Measurements from ENCODE around the gene TMPRSS5.
"Not testable (repeated sequence)": the region's sequence is repeated elsewhere in the genome, so short reads cannot be mapped to it uniquely, and the experiment has no call there.

The TMPRSS5 gene

DNA sequence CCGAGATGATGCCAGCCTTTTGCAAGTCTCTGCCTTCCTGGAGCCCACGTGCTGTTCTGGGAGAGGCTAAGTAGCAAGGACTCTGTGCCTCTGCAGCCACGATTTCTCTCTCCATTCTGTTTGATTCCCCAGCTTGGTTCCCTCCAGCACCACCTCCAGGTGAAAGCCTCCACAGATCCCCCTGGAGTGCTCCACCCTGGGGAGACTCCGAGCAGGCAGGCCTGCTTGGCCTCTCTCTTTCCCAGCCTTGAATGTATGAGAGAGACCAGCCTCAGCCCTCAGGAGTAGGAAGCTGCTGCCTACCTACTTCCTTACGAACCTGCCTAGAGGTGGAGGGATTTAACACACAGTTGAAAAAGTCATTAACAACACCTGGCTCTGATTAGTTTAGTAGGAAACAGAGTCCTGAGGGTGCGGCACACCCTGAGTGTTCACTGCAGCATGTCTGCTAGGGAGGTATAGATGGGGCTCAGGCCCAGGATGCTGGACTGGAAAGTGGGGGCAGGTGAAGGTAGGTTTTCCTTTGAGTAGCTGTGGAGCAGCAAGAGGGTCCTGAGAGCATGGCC lies 22.5 kb downstream of the TMPRSS5 start:
- H3K36me3 Mint-ChIP-seq: no peaks in the 10 kb centered on the region
- no peak overlapping the region for H3K4me3 Mint-ChIP-seq
- no peaks in the 10 kb centered on the region for H3K4me1 Mint-ChIP-seq
- H3K9me3 Mint-ChIP-seq: no peaks in the 10 kb centered on the region
- no peak overlapping the region for H3K27ac Mint-ChIP-seq
- peaks cover 1% of the 10 kb centered on the region for H3K27me3 Mint-ChIP-seq

DNA sequence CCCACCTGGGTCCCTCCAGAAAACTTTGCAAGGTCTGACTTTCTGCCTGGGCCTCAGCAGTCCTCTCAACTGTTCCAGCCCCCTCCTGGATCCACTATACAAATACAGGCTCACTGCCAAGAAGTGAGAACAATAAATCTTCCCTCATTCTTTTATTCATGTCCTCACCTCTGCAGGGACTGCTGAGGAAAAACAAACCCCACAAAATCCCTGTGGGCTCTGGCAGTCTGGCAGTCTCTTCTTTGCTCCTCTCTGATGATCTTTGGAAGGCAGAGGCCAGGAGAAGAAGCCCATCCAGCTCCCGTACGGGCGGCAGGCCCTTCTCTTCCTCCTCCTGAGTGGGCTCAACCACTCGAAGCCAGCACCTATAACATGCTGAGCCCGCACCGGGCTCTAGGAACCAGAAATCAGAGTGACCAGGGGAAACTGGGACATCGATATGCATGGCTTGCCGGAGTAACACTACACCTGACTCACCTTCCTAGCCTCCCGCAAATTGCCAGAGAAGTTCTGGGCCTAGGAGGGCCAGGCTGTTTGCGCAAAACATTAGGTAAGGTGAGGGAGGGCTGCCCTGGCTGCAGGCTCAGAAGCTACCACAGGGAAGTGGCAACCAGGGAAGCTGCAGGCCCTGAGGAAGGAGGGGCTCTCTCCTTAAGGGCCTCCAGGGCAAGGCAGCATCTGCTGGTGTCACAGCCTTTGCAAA lies 24.2 kb downstream of the TMPRSS5 start:
- Mint-ChIP-seq H3K4me3 (no peak overlapping the region), H3K9me3 (no peaks in the 10 kb centered on the region), H3K36me3 (no peaks in the 10 kb centered on the region), H3K27ac (no peak overlapping the region), H3K27me3 (peaks cover 1% of the 10 kb centered on the region), H3K4me1 (no peaks in the 10 kb centered on the region)

DNA sequence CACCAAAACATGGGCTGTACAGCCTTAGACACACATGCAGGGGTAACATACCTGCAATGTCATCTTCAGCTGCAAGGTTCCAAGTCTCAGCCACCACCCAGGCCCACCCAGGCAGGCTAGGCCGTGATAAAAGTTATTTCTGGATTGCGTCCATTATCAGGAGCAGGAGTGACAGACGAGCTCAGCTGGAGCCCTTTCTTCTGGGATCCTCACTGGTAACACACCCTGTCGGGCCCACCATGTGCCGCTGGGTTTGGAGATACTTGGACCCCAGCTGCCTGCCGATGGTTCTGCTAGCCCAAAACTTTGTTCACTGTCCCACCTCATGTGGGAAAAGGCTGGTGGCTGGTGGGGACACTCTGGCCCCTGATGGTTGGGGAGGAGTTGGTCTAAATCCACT lies 24.8 kb downstream of the TMPRSS5 start:
- Mint-ChIP-seq H3K4me3 (no peak overlapping the region), H3K27me3 (peaks cover 1% of the 10 kb centered on the region), H3K4me1 (no peaks in the 10 kb centered on the region), H3K27ac (no peak overlapping the region), H3K36me3 (no peaks in the 10 kb centered on the region), H3K9me3 (no peaks in the 10 kb centered on the region)

DNA sequence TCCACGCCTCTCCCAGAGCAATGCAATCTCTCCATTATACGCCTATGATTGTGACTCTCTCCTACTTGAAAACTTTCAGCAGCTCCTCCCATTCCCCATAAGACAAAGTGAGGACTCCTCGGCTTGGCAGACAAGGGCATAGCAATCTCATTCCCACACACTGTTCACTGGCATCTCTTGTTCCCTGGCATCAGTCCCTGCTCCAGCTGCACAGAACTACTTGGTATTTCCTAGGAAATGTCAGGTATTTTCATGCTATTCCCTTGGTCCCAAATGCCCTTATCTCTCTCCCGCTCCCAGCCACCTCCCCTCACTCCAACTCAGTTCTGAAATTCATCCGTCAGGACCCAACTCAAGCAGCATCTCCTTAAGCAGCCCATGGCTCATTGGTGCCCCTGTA lies 28.4 kb downstream of the TMPRSS5 start:
- Mint-ChIP-seq H3K27me3 (peaks cover 1% of the 10 kb centered on the region), H3K27ac (no peak overlapping the region), H3K4me1 (no peaks in the 10 kb centered on the region), H3K4me3 (no peak overlapping the region), H3K9me3 (no peaks in the 10 kb centered on the region), H3K36me3 (no peaks in the 10 kb centered on the region)

DNA sequence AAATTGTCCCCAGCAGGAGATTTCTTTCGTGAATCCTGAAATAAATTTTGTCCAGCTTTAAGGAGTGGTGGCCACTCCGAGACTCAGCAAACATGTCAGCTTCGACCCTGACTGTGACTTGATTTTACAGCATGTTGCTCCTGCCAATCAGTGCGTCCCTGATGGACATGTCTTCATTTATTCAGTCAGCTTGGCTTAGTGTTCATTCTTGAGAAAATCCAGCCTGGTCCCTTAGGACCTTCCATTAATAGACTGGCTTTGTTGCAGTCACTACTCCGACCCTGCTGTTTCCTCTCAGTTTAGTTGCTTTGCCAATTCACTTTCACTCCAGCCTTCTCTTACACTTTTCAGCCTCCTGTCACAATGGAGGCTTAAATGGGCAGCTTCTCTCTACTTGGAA lies 30.5 kb downstream of the TMPRSS5 start:
- Mint-ChIP-seq H3K27ac (no peak overlapping the region), H3K36me3 (no peaks in the 10 kb centered on the region), H3K9me3 (no peaks in the 10 kb centered on the region), H3K4me1 (no peaks in the 10 kb centered on the region), H3K27me3 (no peaks in the 10 kb centered on the region), H3K4me3 (no peak overlapping the region)

DNA sequence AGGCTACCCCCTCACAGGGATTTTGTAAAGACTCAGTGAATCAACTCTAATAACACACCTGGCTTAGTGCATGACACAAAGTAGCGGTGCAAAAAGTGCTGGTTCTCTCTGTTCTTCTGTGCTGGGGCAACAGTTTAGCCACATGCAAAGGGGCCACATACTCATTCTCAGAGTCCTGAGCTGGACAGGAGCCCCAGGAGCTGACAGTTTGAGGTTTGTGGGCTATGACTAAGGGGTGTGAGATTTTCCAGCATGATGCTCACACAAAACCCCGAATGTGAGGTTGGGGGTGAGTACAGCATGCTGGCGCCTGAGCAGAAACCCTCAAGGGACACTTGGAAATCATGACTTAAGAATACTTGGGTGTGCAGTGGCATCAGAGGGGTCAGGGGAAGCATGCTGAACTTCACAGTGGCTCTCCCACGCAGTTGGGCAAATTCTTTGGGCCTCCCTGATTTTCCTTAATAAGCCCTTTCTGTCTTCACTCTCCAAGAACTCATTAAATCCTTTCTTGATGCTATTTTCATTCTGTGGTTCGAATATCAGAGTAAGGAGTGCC lies 31.0 kb downstream of the TMPRSS5 start:
- Mint-ChIP-seq H3K27me3 (no peaks in the 10 kb centered on the region), H3K4me1 (no peaks in the 10 kb centered on the region), H3K27ac (no peak overlapping the region), H3K36me3 (no peaks in the 10 kb centered on the region), H3K9me3 (no peaks in the 10 kb centered on the region), H3K4me3 (no peak overlapping the region)

DNA sequence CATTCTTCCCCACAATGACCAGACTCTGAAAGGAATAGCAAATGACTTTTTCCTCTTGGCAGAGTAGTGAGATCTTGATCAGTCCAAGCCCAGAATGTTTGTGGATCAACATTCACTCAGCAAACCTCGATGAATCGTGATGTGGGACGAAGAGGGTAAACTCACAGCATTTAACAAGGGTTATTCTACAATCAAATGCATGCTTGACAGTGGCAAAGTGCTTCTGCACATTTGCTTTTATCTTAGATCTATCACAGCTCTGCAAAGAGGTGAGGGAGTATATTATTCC lies 31.8 kb downstream of the TMPRSS5 start:
- Mint-ChIP-seq H3K4me1 (no peaks in the 10 kb centered on the region), H3K27me3 (peaks cover 1% of the 10 kb centered on the region), H3K9me3 (no peaks in the 10 kb centered on the region), H3K4me3 (no peak overlapping the region), H3K27ac (no peak overlapping the region), H3K36me3 (no peaks in the 10 kb centered on the region)

DNA sequence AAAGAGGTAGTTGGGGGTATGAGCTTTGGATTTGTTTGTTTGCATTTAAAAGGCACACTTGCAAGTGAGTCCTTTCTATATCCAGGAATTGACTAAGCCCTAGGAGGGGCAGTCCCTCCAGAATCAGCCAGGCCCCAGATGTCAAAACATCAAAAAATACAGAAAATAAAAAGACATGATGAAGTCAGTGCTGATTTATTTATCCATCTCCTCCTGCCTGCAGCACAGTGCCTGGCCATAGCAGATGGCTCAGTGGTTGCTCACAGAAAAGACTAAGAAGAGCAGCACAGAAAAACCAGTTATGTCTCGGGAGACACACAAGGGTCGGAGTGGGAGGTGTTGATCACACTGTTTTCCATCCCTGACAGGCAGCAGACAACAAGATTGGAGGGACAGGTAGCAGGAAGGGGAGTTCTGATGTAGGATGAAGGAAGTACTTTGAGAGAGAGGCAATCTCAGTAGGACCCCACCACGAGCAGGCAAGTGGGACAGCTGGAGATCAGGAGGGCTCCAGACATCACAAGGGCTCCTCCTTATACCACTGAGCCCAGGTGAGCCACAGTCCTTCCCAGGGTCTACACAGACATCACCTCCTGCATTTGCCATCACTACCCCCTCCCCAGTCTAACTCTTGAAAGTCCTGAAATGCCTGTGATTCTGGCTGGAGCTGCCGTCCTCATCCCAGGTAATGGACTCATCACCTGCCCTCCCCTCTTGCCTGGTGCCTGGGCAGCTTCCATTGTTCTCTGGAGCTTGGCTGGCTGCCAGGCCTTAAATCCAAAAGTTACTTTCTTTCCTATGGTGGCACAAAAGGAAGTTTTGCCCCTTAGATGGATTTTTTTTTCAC lies 32.3 kb downstream of the TMPRSS5 start:
- H3K4me3 Mint-ChIP-seq: no peak overlapping the region
- H3K27me3 Mint-ChIP-seq: peaks cover 1% of the 10 kb centered on the region

DNA sequence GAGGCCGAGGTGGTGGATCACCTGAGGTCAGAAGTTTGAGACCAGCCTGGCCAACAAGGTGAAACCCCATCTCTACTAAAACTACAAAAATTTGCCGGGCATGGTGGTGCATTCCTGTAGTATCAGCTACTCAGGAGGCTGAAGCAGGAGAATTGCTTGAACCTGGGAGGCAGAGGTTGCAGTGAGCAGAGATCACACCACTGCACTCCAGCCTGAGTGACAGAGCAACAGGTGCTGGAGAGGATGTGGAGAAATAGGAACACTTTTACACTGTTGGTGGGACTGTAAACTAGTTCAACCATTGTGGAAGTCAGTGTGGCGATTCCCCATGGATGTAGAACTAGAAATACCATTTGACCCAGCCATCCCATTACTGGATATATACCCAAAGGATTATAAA lies 34.2 kb downstream of the TMPRSS5 start:
- H3K9me3 Mint-ChIP-seq, H3K27me3 Mint-ChIP-seq, H3K27ac Mint-ChIP-seq, H3K4me3 Mint-ChIP-seq, H3K4me1 Mint-ChIP-seq, H3K36me3 Mint-ChIP-seq: not testable (repeated sequence)

More for the DNA sequence above, 32.3 kb downstream of the TMPRSS5 start:
- H3K27ac Mint-ChIP-seq: no peak overlapping the region
- H3K36me3 Mint-ChIP-seq: no peaks in the 10 kb centered on the region
- H3K4me1 Mint-ChIP-seq: no peaks in the 10 kb centered on the region
- no peaks in the 10 kb centered on the region for H3K9me3 Mint-ChIP-seq

DNA sequence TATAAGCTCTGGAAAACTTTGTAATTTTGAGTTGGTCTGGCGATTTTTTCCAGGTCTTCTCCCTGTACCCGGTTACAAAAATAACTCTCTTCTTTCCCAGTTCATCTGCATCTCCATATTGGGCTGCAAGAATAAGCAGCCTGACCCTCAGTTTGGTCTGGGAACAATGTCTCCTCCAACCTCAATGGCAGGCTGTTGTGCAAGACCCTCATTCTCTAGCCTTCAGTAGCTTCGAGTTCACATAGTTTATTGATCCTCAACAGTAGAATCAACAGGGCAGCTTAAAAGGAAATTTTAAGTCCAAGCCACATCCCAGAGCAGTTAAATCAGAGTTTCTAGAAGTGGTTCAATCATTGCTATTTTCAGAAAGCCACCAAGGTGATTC lies 35.3 kb downstream of the TMPRSS5 start:
- no peaks in the 10 kb centered on the region for H3K4me1 Mint-ChIP-seq
- no peaks in the 10 kb centered on the region for H3K36me3 Mint-ChIP-seq
- H3K27me3 Mint-ChIP-seq: peaks cover 1% of the 10 kb centered on the region
- peaks cover 7% of the 10 kb centered on the region for H3K9me3 Mint-ChIP-seq
- no peak overlapping the region for H3K4me3 Mint-ChIP-seq
- no peak overlapping the region for H3K27ac Mint-ChIP-seq

DNA sequence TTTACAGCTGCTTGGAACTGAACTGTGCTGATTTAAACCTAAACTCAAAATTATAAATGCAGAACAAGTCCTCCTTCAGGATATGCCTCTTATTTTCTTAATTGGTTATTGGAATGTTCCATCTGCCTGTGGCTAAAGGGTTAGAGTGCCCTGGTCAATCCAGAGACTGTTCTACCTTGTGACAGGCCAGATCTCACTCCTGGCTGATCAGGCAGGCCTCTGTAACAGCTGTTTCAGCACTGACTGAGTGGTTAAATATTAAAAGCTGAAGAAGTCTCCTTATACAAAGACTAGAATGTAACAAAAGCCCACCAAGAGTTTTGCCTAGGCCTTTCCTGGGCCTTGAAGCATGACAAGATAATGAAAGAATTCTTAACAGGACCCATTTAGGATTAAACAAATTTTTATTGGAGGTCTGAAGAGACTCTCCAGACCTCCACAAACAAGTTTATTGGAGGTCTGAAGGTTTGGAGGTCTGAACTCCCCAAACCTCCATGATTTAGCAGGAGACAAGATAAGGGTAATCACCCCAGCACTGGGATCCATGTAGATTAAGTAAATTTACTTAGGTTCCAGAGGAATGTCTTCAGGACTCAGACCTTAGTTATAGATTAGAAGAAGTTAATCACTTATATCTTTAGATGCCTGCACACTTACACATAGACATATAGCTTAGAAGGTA lies 35.8 kb downstream of the TMPRSS5 start:
- Mint-ChIP-seq H3K27me3 (peaks cover 1% of the 10 kb centered on the region), H3K9me3 (peaks cover 7% of the 10 kb centered on the region), H3K36me3 (no peaks in the 10 kb centered on the region), H3K4me1 (no peaks in the 10 kb centered on the region), H3K27ac (no peak overlapping the region), H3K4me3 (no peak overlapping the region)

DNA sequence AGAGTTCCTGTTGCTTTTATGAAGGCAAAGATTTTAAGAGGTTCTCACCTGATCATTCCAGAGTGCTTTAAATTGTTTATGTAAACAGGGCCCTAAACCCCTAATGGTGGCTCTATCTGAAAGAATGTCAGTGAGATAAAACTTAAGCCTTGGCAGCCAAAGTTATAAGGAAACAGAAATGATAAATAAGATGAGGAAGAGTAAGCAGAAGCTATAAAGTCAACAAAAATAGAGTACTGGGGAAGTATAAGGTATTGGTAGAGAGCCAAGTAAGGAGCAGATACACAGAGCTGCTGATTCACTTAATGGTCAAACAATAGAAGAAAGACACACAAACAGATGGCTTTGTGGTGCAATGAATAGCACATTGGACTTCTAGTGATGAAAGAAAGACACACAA lies 37.9 kb downstream of the TMPRSS5 start:
- no peak overlapping the region for H3K27ac Mint-ChIP-seq
- no peaks in the 10 kb centered on the region for H3K36me3 Mint-ChIP-seq
- H3K27me3 Mint-ChIP-seq: peaks cover 1% of the 10 kb centered on the region
- H3K4me3 Mint-ChIP-seq: no peak overlapping the region
- no peaks in the 10 kb centered on the region for H3K4me1 Mint-ChIP-seq
- peaks cover 7% of the 10 kb centered on the region for H3K9me3 Mint-ChIP-seq

DNA sequence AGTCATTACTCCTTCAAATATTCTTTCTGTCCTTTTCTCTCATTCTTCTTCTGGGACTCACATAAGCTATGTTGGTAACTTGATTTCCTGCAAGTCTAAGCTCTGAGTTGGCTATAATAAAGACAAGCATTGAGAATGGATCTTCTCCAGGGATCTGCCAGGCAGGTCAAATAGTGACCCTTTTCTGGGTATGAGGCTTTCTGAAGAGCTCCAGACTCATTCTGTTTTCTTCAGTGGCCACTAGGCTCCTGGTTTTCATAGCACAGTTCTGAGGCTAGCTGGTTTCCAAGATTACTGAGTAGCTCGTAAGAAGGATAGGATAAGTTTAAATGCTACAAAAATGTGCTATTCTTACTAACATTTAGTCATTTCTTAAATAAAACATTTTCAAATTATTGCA lies 38.3 kb downstream of the TMPRSS5 start:
- Mint-ChIP-seq H3K4me1 (no peaks in the 10 kb centered on the region), H3K9me3 (peaks cover 7% of the 10 kb centered on the region), H3K27me3 (peaks cover 1% of the 10 kb centered on the region), H3K4me3 (no peak overlapping the region), H3K36me3 (no peaks in the 10 kb centered on the region), H3K27ac (no peak overlapping the region)

DNA sequence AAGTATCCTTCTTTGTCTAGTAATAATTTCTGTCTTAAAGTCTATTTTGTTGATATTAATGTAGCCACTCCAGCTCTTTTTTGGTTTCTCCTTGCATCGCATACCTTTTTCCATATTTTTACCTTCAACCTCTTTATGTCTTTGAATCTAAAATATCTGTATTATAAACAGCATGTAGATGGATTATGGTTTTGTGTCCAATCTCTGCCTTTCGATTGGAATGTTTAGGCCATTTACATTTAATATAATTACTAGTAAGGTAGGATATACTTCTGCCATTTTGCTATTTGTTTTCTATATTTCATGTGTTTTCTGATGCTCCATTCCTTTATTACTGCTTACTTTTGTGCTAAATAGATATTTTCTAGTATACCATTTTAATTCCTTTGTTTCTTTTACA lies 39.5 kb downstream of the TMPRSS5 start:
- Mint-ChIP-seq H3K4me1 (no peaks in the 10 kb centered on the region), H3K4me3 (no peak overlapping the region), H3K27me3 (peaks cover 1% of the 10 kb centered on the region), H3K9me3 (peaks cover 7% of the 10 kb centered on the region), H3K36me3 (no peaks in the 10 kb centered on the region), H3K27ac (no peak overlapping the region)

DNA sequence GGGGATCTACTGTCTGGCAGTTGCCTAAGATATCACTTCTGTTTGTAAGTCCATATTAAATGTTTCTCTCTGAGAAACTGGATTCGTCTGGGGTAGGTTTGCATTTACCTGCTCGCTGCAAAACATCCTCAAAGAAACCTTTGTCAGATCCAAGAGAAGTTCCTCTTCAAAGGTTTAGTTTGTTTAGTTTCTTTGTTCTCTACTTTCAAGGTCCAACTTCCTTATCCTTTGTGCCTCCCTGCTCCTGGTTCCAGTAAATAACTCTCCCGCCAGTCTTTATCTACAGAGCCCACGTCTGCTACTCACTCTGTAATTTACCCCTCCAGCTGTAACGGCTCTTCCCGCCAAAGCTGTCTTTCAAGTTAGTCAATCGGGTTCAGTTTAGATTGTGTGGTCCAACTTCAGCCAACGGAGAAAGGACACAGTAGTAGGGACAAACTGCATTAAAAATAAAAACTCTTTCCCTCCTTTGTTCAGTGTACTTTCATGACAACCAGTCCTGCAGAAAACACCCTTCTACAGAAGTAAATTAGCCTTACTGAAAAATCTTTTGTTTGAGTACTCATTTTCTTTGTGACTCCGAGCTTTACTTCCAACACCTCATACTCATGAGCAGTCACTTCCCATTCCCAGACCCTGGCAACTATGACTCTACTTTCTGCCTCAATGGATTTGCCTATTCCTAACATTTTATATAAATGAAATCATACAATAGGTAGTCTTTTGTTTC lies 41.0 kb downstream of the TMPRSS5 start:
- no peak overlapping the region for H3K27ac Mint-ChIP-seq
- H3K9me3 Mint-ChIP-seq: peaks cover 7% of the 10 kb centered on the region
- H3K36me3 Mint-ChIP-seq: no peaks in the 10 kb centered on the region
- H3K27me3 Mint-ChIP-seq: peaks cover 1% of the 10 kb centered on the region
- H3K4me1 Mint-ChIP-seq: no peaks in the 10 kb centered on the region
- H3K4me3 Mint-ChIP-seq: no peak overlapping the region

All from activated naive CD4-positive, alpha-beta T cell treated with anti-CD3 and anti-CD28 coated beads, Interleukin-2, amount 50 U/mL, for 24 hours (primary cell).